Activated CD8-positive, alpha-beta memory T cell treated with anti-CD3 and anti-CD28 coated beads, Interleukin-2, amount 10 ng/mL, durations not matched to agents 7 days and 5 days (primary cell): ENCODE data around the gene BCL2L13. TPM values are rescaled to one million over a fixed set of nuclear protein-coding genes. Genes with fewer than 3 reads are reported as not detected.

Experiments used
- ATAC-seq: fragments of 150-1000 bp; cut with Tn5 transposase; one replicate; pipeline ENCODE4 v1.10.0; 2021; ENCODE audit warnings: moderate library complexity
- CTCF ChIA-PET: fragments of 350-600 bp; sonication (Branson Sonifier 250); formaldehyde crosslinking; loops from one replicate; lab custom pipeline; 2021; ENCODE audit warnings: antibody characterized with exemption; lab: Charles Lee
- DNase-seq: peaks from one replicate; pipeline ENCODE4 v3.0.0-alpha.2; 2020
- H3K27ac Mint-ChIP-seq: one replicate; pipeline ENCODE4 v1.8.0; 2021; ENCODE audit warnings: mild to moderate bottlenecking, mixed read lengths
- H3K27me3 Mint-ChIP-seq: one replicate; pipeline ENCODE4 v1.8.0; 2021; ENCODE audit warnings: mixed read lengths
- H3K36me3 Mint-ChIP-seq: one replicate; pipeline ENCODE4 v1.8.0; 2021; ENCODE audit warnings: mild to moderate bottlenecking, mixed read lengths
- H3K4me1 Mint-ChIP-seq: one replicate; pipeline ENCODE4 v1.8.0; 2021; ENCODE audit warnings: mixed read lengths
- H3K4me3 Mint-ChIP-seq: one replicate; pipeline ENCODE4 v1.8.0; 2021; ENCODE audit warnings: mild to moderate bottlenecking, moderate library complexity, mixed read lengths
- H3K9me3 Mint-ChIP-seq: one replicate; pipeline ENCODE4 v1.8.0; 2022; ENCODE audit warnings: low read depth, mixed read lengths
- total RNA-seq, 2 experiments: library from RNA; stranded (reverse); gene quantifications; one replicate each; pipeline ENCODE4 v1.2.3, GENCODE V29; 2021

BCL2L13 gene, protein sequence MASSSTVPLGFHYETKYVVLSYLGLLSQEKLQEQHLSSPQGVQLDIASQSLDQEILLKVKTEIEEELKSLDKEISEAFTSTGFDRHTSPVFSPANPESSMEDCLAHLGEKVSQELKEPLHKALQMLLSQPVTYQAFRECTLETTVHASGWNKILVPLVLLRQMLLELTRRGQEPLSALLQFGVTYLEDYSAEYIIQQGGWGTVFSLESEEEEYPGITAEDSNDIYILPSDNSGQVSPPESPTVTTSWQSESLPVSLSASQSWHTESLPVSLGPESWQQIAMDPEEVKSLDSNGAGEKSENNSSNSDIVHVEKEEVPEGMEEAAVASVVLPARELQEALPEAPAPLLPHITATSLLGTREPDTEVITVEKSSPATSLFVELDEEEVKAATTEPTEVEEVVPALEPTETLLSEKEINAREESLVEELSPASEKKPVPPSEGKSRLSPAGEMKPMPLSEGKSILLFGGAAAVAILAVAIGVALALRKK
- total RNA-seq, result 10 to 100 TPM; 27.6 to 32.7 TPM

DNA sequence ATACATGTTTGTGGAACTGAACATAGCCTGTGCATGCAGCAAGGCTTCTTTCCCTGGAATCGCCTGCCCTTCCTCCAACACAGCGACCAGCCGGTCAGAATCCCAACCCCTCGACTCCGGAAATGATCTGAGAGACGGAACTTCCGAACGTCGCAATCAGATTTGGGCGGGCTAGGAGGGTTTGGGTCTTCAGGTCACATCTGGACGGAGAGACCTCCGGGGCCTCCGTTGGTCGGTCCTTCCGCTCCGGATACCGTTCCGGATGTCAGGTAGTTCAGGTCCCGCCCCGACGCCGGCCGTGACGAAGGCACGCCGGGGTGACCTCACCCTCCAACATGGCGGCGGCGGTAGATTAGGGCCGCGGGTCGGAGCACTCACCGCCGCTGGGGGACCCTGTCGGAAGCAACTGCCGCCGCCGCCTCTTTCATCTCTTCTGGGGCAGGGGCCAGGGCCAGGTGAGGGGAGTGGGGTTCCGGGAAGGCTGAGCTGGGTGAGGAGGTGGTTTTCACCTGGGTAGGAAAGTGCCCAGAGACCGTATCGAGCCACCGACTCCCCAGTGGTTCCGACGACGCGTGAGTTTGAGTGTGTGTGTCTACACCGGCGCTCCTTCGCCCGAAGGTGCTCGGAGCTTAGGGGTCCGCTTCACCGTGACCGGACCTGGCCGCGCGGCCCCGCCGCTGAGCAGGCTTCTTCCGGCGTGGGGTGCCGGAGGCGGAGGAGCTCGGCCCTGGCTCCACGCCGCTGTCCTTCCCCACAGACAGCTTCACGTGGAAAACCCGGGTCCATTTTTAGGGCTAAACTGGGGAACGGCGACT, at the start of gene BCL2L13:
BCL2L13 (plus strand) TSS at position 326 of the 815 bp plus-strand sequence. CDS start 16,955 bp downstream, outside the sequence.
- H3K9me3 Mint-ChIP-seq, result no peaks in the 10 kb centered on the region
- peaks cover 27% of the 10 kb centered on the region for H3K4me1 Mint-ChIP-seq
- peak within 1 kb of the TSS; percentile 91 for H3K4me3 Mint-ChIP-seq
- peaks cover 11% of the 10 kb centered on the region for H3K36me3 Mint-ChIP-seq
- DNase-seq (peak; percentile 94), ATAC-seq (peak; percentile 93)
- no peaks in the 10 kb centered on the region for H3K27me3 Mint-ChIP-seq
- CTCF ChIA-PET, result interaction anchor here (0.5 to 1.5 kb wide), 5 partner anchors 9 to 467 kb away, joined by 3 to 8 read pairs (median 6); partner anchors contain the start of gene PEX26
- peak within 1 kb of the TSS; percentile 98 for H3K27ac Mint-ChIP-seq

DNA sequence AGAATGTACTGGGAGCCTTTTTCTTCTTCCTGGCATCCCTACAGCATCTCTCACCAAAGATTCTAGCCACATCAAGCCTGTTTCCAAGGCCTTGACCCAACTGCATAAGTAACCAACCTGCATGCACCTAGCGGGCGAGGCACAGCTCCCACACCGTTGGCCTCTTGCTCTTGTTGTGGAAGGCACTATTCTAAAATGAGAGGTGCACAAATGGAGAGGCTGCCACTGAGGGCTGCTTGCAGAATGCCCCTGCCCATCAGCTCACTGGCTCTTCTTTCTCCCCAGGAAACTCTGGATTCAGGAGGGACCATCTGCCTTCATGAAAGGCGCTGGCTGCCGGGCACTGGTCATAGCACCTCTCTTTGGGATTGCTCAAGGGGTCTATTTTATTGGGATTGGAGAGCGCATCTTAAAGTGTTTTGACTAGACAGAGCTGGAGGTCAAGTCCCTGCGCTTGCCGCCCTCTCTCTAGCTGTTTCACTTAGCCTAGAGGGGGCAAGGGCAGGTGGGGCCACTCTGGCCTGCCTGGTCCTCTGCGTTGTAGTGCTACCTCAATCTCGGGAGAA, 48.7 kb upstream of the BCL2L13 start:
- no peak for ATAC-seq
- no peaks in the 10 kb centered on the region for H3K9me3 Mint-ChIP-seq
- H3K36me3 Mint-ChIP-seq, result peaks cover 26% of the 10 kb centered on the region
- no peak overlapping the region for H3K27ac Mint-ChIP-seq
- CTCF ChIA-PET, result interaction anchor here (2.8 kb wide), 1 partner anchor 515 kb away, joined by 5 read pairs; no protein-coding TSS in a partner anchor
- H3K27me3 Mint-ChIP-seq, result no peaks in the 10 kb centered on the region
- DNase-seq, result no peak
- no peaks in the 10 kb centered on the region for H3K4me1 Mint-ChIP-seq
- H3K4me3 Mint-ChIP-seq, result no peak overlapping the region

DNA sequence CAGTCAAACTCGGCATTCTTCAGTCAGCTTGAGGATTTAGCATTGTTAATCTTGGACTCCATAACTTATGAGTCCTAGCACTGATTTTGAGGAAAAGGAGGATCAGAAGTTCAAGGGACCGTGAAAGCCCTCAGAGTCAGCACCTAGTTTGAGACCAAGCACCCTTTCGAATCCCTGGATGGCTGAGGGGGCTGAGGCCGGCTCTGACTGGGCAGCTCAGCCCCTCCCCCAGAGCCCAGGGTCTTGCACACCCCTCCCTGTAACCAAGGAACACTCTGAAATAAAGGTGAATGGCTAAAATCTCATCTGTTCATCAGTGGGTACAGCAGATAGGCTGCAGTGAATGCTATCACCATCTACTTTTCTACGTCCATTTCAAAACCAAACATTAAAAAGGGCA, 48.0 kb upstream of the BCL2L13 start:
- ATAC-seq (no peak), DNase-seq (no peak)
- H3K36me3 Mint-ChIP-seq, result peaks cover 29% of the 10 kb centered on the region
- H3K9me3 Mint-ChIP-seq, result no peaks in the 10 kb centered on the region
- H3K4me3 Mint-ChIP-seq, result no peak overlapping the region
- no peaks in the 10 kb centered on the region for H3K4me1 Mint-ChIP-seq
- no peaks in the 10 kb centered on the region for H3K27me3 Mint-ChIP-seq
- CTCF ChIA-PET, result interaction anchor here (2.8 kb wide), 1 partner anchor 516 kb away, joined by 5 read pairs; no protein-coding TSS in a partner anchor
- no peak overlapping the region for H3K27ac Mint-ChIP-seq

DNA sequence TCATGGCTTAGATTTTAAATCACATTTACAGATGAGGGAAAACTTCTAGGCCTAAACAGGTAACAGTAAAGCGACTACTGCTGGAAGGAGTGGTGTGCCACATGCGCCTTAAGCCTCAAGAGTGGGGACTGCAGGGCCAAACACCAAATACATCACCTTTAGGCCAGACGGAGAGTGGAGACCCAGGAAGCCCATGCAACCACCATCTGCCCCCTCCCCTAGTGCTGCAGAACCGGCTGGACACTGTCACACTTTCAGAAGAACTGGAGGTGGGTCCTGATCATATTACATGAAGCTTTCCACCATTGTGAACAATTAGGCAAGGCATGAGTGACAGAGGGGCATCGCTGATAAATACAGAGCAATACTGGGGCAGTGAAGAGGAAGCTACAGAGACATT, 46.4 kb upstream of the BCL2L13 start:
- no peak for DNase-seq
- CTCF ChIA-PET, result no interaction called here
- Mint-ChIP-seq H3K4me3 (no peak overlapping the region), H3K4me1 (no peaks in the 10 kb centered on the region), H3K27me3 (no peaks in the 10 kb centered on the region), H3K27ac (no peak overlapping the region), H3K9me3 (no peaks in the 10 kb centered on the region), H3K36me3 (peaks cover 38% of the 10 kb centered on the region)
- no peak for ATAC-seq

DNA sequence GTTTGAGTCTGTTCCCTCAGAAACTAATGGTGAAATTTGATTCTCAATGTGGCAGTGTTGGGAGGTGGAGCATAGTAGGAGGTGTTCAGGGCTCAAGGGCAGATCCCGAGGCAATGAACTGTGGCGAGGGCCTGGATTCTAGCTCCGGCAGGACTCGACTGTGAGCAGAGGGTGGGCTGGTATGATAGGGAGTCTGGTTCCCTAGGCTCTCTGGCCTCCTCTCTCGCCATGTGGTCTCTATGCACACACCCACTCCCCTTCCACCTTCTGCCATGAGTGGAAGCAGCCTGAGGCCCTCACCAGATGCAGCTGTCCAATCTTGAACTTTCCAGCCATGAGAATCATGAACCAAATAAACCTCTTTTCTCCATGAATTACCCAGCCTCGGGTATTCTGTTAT, 42.3 kb upstream of the BCL2L13 start:
- Mint-ChIP-seq H3K27me3 (no peaks in the 10 kb centered on the region), H3K4me3 (no peak overlapping the region), H3K4me1 (no peaks in the 10 kb centered on the region), H3K36me3 (peaks cover 56% of the 10 kb centered on the region), H3K9me3 (no peaks in the 10 kb centered on the region), H3K27ac (no peak overlapping the region)
- no peak for ATAC-seq
- CTCF ChIA-PET, result no interaction called here
- DNase-seq, result no peak

DNA sequence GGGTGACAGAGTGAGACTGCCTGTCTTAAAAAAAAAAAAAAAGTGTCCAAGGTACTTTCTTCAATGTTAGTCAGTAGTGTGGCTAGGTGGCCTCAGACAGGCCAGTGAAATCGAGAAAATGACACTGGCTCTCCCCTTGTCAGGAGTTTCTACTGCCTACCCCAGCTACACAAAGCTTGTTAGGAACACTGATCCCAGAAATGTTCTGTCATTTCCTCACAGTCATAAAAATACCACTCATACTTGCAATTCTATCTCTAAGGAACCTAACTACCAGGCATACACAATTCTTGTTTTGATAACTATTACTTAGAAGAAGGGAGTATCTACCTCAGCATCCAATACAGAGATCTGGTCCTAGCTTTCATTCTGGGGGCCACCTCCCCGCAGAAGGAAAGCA, 41.3 kb upstream of the BCL2L13 start:
- no peaks in the 10 kb centered on the region for H3K27me3 Mint-ChIP-seq
- CTCF ChIA-PET, result interaction anchor here (0.7 kb wide), 1 partner anchor 209 kb away, joined by 3 read pairs; no protein-coding TSS in a partner anchor
- no peak overlapping the region for H3K4me3 Mint-ChIP-seq
- H3K9me3 Mint-ChIP-seq, result no peaks in the 10 kb centered on the region
- DNase-seq, result no peak
- H3K36me3 Mint-ChIP-seq, result peaks cover 51% of the 10 kb centered on the region
- H3K4me1 Mint-ChIP-seq, result no peaks in the 10 kb centered on the region
- no peak overlapping the region for H3K27ac Mint-ChIP-seq
- ATAC-seq, result no peak

DNA sequence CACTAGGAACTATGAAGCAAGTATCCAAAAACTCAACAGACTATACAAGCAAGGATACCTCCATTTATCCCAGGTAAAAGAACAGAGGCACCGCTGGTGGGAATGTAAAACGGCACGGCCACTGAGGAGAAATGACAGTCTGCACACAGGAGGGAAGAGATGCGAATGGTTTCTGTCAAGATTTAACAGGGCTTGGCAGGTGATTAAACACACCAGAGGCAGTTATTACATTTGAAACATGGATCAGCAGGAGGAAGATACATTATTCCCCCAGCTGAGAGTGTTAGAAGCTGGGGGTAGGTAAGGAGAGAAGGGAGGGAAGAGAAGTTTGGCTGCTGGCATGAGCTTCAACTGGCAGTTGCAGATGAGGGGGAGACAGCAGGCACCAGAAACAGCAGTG, 40.2 kb upstream of the BCL2L13 start:
- Mint-ChIP-seq H3K4me1 (no peaks in the 10 kb centered on the region), H3K9me3 (no peaks in the 10 kb centered on the region), H3K27ac (no peak overlapping the region), H3K36me3 (peaks cover 46% of the 10 kb centered on the region), H3K4me3 (no peak overlapping the region), H3K27me3 (no peaks in the 10 kb centered on the region)
- CTCF ChIA-PET, result no interaction called here
- DNase-seq, result no peak
- ATAC-seq, result no peak

DNA sequence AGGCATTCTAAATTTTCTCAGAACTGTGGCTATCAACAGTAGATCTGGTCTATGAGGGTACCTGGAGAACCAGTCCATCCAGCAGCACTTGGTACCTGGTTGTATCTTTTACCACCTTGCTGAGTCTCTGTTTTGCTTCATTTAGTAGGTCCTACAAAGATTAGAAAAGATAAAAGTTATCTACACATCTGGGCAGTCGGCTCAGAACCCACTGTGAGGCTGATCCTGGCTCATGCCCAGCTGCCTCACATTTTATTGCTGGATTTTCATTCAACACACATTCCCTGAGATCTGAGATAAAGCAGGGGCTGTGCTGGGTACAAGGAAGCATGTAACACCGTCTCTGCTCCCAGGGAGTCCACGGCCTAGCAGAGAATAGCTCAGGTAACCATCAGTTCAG, 37.5 kb upstream of the BCL2L13 start:
- no peak for ATAC-seq
- CTCF ChIA-PET, result interaction anchor here (0.6 to 1.2 kb wide), 2 partner anchors 11 to 78 kb away, joined by 3 to 4 read pairs; no protein-coding TSS in a partner anchor

DNA sequence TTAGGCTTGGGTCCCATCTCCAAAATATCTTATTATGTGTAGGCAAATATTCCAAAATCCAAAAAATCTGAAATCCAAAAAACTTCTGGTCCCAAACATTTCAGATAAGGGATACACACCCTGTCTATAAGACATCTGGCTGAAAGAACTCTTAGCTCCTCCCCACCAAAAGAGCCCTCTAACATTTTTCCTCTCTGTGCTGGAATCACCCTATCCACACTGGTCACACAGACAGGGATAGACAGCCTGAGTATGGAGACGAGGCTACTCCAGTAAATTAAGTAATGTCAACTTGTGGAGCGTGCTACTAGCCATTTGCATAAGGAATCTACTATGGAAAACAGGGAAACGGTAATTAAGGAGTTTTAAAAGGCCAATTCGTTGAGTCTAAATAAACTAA, 34.9 kb upstream of the BCL2L13 start:
- Mint-ChIP-seq H3K4me3 (no peak overlapping the region), H3K27ac (no peak overlapping the region), H3K4me1 (peaks cover 5% of the 10 kb centered on the region), H3K9me3 (no peaks in the 10 kb centered on the region), H3K27me3 (no peaks in the 10 kb centered on the region), H3K36me3 (peaks cover 14% of the 10 kb centered on the region)
- CTCF ChIA-PET, result interaction anchor here (0.8 kb wide), 1 partner anchor 11 kb away, joined by 3 read pairs; no protein-coding TSS in a partner anchor
- DNase-seq (no peak), ATAC-seq (no peak)

More for the DNA sequence above, 37.5 kb upstream of the BCL2L13 start:
- Mint-ChIP-seq H3K27ac (no peak overlapping the region), H3K4me3 (no peak overlapping the region), H3K9me3 (no peaks in the 10 kb centered on the region), H3K27me3 (no peaks in the 10 kb centered on the region), H3K4me1 (peaks cover 2% of the 10 kb centered on the region), H3K36me3 (peaks cover 35% of the 10 kb centered on the region)
- DNase-seq, result no peak

DNA sequence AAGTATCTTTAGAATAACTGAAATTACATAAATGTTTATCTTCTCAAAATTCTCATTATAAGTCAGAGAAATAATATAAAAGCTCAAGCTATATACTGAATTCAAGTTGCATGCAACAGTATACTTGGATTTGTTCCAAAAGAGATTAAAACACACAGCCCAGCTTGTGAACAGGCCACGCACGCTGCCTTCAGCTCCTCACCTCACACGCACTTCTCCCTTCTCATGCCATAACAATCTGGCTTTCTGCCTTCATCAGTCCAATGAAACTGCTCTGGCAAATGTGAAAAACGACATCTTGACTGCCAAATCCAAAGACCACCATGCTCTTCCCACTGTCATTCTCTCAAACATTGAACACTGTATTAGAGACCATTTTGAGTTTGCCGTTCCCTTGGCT, 32.1 kb upstream of the BCL2L13 start:
- ATAC-seq (no peak), DNase-seq (no peak)
- H3K27ac Mint-ChIP-seq, result no peak overlapping the region
- no peak overlapping the region for H3K4me3 Mint-ChIP-seq
- CTCF ChIA-PET, result no interaction called here
- H3K36me3 Mint-ChIP-seq, result peaks cover 12% of the 10 kb centered on the region
- no peaks in the 10 kb centered on the region for H3K9me3 Mint-ChIP-seq
- no peaks in the 10 kb centered on the region for H3K27me3 Mint-ChIP-seq
- H3K4me1 Mint-ChIP-seq, result peaks cover 5% of the 10 kb centered on the region

DNA sequence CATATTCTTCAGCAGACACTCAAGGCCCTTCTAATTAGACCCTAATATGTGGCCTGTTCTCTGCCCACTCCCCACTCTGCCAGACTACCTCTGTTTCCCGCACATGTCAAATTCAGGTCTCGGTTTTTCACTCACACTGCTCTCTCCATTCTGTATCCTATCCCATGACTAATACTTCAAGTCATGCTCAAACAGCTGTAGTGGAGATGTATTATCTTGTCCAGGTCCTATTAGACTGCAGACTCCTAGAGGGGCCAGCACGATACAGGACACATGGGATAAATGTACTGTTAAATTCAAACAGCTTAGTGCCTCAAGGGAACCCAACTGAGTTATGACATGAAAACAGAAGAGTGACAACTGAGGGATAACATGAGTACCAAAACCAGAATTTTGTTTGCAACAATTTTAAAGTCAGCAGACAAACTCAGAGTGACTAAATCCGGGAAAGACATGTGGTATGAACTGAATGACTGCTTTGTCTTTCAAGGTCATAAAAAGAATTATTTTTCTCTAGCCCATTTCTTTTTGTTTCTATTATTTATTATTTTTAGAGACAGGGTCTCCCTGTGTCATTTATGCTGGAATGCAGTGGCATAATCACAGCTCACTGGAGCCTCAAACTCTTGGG, 30.6 kb upstream of the BCL2L13 start:
- Mint-ChIP-seq H3K36me3 (peaks cover 23% of the 10 kb centered on the region), H3K4me1 (peaks cover 5% of the 10 kb centered on the region), H3K4me3 (no peak overlapping the region), H3K27ac (no peak overlapping the region), H3K9me3 (no peaks in the 10 kb centered on the region), H3K27me3 (no peaks in the 10 kb centered on the region)
- CTCF ChIA-PET, result no interaction called here
- DNase-seq (no peak), ATAC-seq (peak; percentile 30)

DNA sequence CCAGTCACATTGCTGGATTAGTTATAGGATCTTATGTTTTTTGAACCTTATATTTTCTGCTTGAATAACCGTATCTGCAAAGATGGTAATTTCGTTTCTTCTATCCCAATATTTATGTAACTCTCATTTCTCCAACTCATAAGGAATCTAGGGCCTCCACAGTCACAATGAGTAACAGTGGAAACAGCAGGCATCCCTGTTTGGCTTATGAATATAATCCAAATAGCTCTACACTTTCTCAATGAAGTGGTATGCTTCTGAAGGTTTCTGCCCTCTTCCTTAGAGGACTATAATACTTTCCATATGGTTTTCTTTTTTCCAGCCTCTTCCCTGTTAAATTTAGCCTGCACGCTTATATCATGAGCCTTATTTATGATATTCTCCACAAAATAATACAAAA, 26.5 kb upstream of the BCL2L13 start:
- CTCF ChIA-PET, result interaction anchor here (1.3 kb wide), 1 partner anchor 11 kb away, joined by 3 read pairs; no protein-coding TSS in a partner anchor
- no peak for ATAC-seq
- no peak overlapping the region for H3K27ac Mint-ChIP-seq
- peaks cover 22% of the 10 kb centered on the region for H3K36me3 Mint-ChIP-seq
- no peak overlapping the region for H3K4me3 Mint-ChIP-seq
- H3K9me3 Mint-ChIP-seq, result no peaks in the 10 kb centered on the region
- no peak for DNase-seq
- H3K27me3 Mint-ChIP-seq, result no peaks in the 10 kb centered on the region
- peaks cover 3% of the 10 kb centered on the region for H3K4me1 Mint-ChIP-seq
